ENCODE data around the gene RAB28. TPM values are rescaled to one million over a fixed set of nuclear protein-coding genes. Genes with fewer than 3 reads are reported as not detected.

The RAB28 gene
- total RNA-seq, 1 donor from 2014 or later = 16.2 TPM

DNA sequence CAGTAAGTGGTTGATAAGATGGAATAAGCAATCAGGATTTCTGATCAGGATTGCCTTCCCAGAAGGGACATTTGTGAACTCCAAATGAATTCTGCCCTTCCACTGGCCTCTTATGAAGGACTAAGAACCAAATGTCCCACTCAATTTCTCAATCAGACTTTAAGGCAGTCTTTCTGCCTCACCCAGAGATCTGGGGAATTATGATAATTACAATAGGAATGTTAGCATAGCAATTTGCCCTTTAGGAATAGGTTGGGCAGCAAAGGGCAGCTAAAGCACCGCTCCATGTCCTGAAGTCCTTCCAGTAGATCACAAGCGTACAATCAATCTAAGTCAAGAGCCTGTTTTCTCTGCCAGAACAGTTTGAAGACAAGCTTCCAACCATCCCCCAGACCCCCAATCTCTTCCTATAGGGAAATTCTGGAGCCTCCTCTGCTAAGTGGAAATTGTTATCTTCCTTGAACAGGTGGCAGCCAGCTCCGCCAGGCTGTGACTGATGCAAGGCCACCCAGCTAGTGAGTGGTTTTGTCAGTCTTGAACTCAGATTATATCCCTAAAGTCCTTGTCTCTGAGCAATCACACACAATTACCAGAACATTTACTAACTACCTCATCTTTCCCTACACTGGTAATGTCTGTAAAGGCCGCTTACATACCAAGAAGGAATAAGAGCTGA is 41.6 kb upstream of the RAB28 start:
- TF ChIP-seq, protein P1, sequence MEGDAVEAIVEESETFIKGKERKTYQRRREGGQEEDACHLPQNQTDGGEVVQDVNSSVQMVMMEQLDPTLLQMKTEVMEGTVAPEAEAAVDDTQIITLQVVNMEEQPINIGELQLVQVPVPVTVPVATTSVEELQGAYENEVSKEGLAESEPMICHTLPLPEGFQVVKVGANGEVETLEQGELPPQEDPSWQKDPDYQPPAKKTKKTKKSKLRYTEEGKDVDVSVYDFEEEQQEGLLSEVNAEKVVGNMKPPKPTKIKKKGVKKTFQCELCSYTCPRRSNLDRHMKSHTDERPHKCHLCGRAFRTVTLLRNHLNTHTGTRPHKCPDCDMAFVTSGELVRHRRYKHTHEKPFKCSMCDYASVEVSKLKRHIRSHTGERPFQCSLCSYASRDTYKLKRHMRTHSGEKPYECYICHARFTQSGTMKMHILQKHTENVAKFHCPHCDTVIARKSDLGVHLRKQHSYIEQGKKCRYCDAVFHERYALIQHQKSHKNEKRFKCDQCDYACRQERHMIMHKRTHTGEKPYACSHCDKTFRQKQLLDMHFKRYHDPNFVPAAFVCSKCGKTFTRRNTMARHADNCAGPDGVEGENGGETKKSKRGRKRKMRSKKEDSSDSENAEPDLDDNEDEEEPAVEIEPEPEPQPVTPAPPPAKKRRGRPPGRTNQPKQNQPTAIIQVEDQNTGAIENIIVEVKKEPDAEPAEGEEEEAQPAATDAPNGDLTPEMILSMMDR (IDR thresholded peaks at IDR 0.05) = no peak
- H3K27me3 Mint-ChIP-seq (ENCODE audit: unreplicated experiment) = peaks cover 55% of the 10 kb centered on the region
- H3K27ac Mint-ChIP-seq (ENCODE audit: unreplicated experiment) = no peak overlapping the region
- H3K36me3 Mint-ChIP-seq (ENCODE audit: unreplicated experiment) = no peaks in the 10 kb centered on the region
- no peaks in the 10 kb centered on the region for H3K4me1 Mint-ChIP-seq (ENCODE audit: unreplicated experiment)
- no peak overlapping the region for H3K4me3 Mint-ChIP-seq (ENCODE audit: unreplicated experiment)
- DNase-seq (ENCODE audit: extremely low spot score, unreplicated experiment) = no peak
- no peaks in the 10 kb centered on the region for H3K9me3 Mint-ChIP-seq (ENCODE audit: unreplicated experiment)

DNA sequence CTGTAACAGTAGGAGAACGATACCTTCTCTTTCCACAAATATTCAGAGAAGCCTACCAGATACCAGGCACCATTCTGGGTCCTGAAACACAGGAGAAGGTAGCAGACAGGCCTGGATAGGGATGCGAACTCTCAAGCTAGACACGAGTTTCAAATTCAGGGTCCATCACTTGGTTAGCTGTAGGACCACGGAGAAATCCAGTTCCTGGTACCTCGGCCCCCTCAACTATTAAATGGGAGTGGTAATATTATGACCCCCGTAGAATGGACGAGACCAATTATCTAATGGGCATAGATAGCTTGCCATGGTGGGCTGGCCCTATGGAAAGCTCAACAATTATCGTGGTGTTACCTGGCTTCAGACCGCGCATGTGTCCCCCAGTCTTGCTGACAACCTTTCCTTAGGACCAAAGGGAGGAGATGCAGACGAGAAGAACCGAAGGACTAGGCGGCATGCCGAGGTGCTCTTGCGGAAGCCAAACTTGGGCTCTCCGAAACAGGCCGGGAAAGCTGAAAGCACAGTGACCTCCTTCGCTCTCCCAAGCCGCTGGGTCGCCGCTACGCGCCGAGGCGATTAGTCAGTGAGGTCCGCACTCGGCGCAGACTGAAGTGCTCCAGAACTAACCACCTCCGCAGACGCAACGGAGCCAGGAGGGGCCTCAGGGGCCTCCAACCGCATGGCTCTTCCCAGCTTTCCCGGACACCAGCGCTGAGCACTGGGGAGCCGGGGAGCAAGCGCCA is 40.5 kb upstream of the RAB28 start:
- DNase-seq (ENCODE audit: extremely low spot score, unreplicated experiment) = peak; percentile 71
- H3K36me3 Mint-ChIP-seq (ENCODE audit: unreplicated experiment) = no peaks in the 10 kb centered on the region
- H3K4me3 Mint-ChIP-seq (ENCODE audit: unreplicated experiment) = no peak overlapping the region
- H3K27ac Mint-ChIP-seq (ENCODE audit: unreplicated experiment) = no peak overlapping the region
- no peaks in the 10 kb centered on the region for H3K9me3 Mint-ChIP-seq (ENCODE audit: unreplicated experiment)
- TF ChIP-seq, protein P1 (IDR thresholded peaks at IDR 0.05) = no peak
- H3K4me1 Mint-ChIP-seq (ENCODE audit: unreplicated experiment) = no peaks in the 10 kb centered on the region
- H3K27me3 Mint-ChIP-seq (ENCODE audit: unreplicated experiment) = peaks cover 56% of the 10 kb centered on the region

DNA sequence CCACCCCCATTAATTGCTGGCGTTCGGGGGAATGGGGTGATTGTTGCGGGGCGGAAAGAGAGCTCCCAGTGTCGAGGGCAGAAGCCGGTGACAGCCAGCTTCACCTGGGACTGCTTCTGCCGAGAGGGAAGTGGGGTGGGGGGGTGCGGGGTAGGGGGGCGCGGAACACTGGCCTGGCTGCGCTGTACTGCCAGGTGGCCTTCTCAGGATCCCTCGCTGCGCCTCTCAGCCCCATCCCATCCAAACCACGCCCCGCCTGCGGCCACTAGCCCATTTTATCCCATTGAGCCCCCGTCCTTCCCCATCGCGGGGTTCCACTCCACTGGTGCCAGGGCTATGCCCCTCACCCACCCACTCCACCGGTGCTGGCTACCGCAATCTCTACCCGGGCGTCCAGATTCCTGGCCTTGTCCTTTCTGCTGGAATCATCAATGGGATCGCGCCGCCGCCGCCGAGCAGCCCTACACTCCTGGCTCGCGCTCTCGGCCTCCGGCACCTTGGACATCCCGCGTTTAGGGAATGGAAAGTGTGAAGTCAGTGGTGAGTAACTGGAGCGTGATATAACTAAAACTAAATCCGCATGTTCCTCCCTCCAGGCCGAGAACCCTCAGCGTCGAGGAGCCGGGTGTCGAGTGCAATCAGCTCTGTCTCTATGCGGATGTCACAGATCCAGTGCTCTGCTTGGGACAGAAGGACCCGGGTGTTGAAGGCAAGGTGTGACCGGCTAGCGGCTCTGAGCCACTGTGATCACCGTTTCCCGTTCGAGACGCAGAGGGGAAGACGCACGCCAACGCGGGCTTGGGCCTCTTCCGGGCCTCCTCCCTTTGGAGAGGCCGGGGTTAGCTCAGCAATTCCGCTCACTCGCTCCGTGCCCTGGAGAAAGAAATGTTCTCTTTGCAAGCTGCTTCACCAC is 39.7 kb upstream of the RAB28 start:
- no peaks in the 10 kb centered on the region for H3K36me3 Mint-ChIP-seq (ENCODE audit: unreplicated experiment)
- DNase-seq (ENCODE audit: extremely low spot score, unreplicated experiment) = peak; percentile 75

DNA sequence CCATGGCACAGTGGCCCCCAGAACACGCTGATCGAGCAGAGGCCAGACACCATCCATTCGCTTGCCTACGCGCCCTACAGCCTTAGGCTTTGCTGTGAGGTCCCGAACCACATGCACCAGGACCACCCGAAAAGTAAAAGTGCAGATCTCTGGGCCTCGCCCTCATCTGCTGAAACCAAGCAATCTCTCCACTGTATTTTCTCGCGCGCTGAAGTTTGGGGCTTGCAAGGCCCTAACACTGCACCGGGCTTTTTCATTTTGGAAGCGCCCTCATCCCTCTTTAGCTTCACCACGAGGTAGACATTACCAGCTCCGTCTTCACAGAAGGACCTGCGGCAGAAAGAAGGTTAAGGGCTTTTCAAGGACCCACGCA is 39.0 kb upstream of the RAB28 start:
- Mint-ChIP-seq H3K4me1 (ENCODE audit: unreplicated experiment) (no peaks in the 10 kb centered on the region), H3K4me3 (ENCODE audit: unreplicated experiment) (no peak overlapping the region), H3K36me3 (ENCODE audit: unreplicated experiment) (no peaks in the 10 kb centered on the region), H3K27ac (ENCODE audit: unreplicated experiment) (no peak overlapping the region), H3K27me3 (ENCODE audit: unreplicated experiment) (peaks cover 51% of the 10 kb centered on the region), H3K9me3 (ENCODE audit: unreplicated experiment) (no peaks in the 10 kb centered on the region)
- TF ChIP-seq, protein P1 (IDR thresholded peaks at IDR 0.05) = no peak
- DNase-seq (ENCODE audit: extremely low spot score, unreplicated experiment) = no peak

More for the DNA sequence above, 39.7 kb upstream of the RAB28 start:
- no peaks in the 10 kb centered on the region for H3K9me3 Mint-ChIP-seq (ENCODE audit: unreplicated experiment)
- no peaks in the 10 kb centered on the region for H3K4me1 Mint-ChIP-seq (ENCODE audit: unreplicated experiment)
- no peak overlapping the region for H3K27ac Mint-ChIP-seq (ENCODE audit: unreplicated experiment)
- H3K27me3 Mint-ChIP-seq (ENCODE audit: unreplicated experiment) = peaks cover 57% of the 10 kb centered on the region
- H3K4me3 Mint-ChIP-seq (ENCODE audit: unreplicated experiment) = no peak overlapping the region
- TF ChIP-seq, protein P1 (IDR thresholded peaks at IDR 0.05) = no peak

Measured in osteocyte (in vitro differentiated cells).